ENCODE results near the gene KCNMB2. TPM values are rescaled to one million over a fixed set of nuclear protein-coding genes. Genes with fewer than 3 reads are reported as not detected.
"Not testable (repeated sequence)": the region's sequence is repeated elsewhere in the genome, so short reads cannot be mapped to it uniquely, and the experiment has no call there.

KCNMB2 gene
- total RNA-seq, 1 donor, result 1.1 TPM

GRCh38 chr3:178743297-178743696 is 207.1 kb downstream of the KCNMB2 start:
- H3K27me3 ChIP-seq (ENCODE audit: insufficient read depth, low read length), result no peaks in the 10 kb centered on the region
- no peak overlapping the region for H3K4me2 ChIP-seq (ENCODE audit: insufficient read depth, low read length)
- H3K4me1 ChIP-seq (ENCODE audit: insufficient read depth, low read length), result no peaks in the 10 kb centered on the region
- no peak for DNase-seq (ENCODE audit: insufficient read length, low spot score, missing footprints)
- no peak overlapping the region for H2AFZ ChIP-seq (ENCODE audit: low read length)
- no peaks in the 10 kb centered on the region for H4K20me1 ChIP-seq (ENCODE audit: insufficient read depth, low read length)
- H3K4me3 ChIP-seq (ENCODE audit: insufficient read depth, low read length), result no peak overlapping the region
- H3K36me3 ChIP-seq (ENCODE audit: insufficient read depth, low read length), result no peaks in the 10 kb centered on the region
- no peak for TF ChIP-seq CTCF (IDR thresholded peaks at IDR 0.05; ENCODE audit: extremely low read depth, low read depth, low read length)
- H3K79me2 ChIP-seq (ENCODE audit: insufficient read depth, low read length), result no peaks in the 10 kb centered on the region
- H3K27ac ChIP-seq (ENCODE audit: low read depth, low read length), result no peak overlapping the region
- H3K9me3 ChIP-seq (ENCODE audit: low read depth, low read length), result no peaks in the 10 kb centered on the region

- not testable (repeated sequence) for H3K4me1 ChIP-seq (ENCODE audit: insufficient read depth, low read length); H3K79me2 ChIP-seq (ENCODE audit: insufficient read depth, low read length); H3K9me3 ChIP-seq (ENCODE audit: low read depth, low read length); H4K20me1 ChIP-seq (ENCODE audit: insufficient read depth, low read length); DNase-seq (ENCODE audit: insufficient read length, low spot score, missing footprints); H3K27ac ChIP-seq (ENCODE audit: low read depth, low read length); H3K4me3 ChIP-seq (ENCODE audit: insufficient read depth, low read length); H3K36me3 ChIP-seq (ENCODE audit: insufficient read depth, low read length); H2AFZ ChIP-seq (ENCODE audit: low read length); H3K4me2 ChIP-seq (ENCODE audit: insufficient read depth, low read length); H3K27me3 ChIP-seq (ENCODE audit: insufficient read depth, low read length)
Observed at GRCh38 chr3:178745861-178746655, 209.8 kb downstream of the KCNMB2 start.

- no peaks in the 10 kb centered on the region for H3K4me1 ChIP-seq (ENCODE audit: insufficient read depth, low read length)
- DNase-seq (ENCODE audit: insufficient read length, low spot score, missing footprints), result no peak
Observed at GRCh38 chr3:178748874-178749273, 212.6 kb downstream of the KCNMB2 start.

GRCh38 chr3:178749471-178749870 is 213.2 kb downstream of the KCNMB2 start:
- Histone ChIP-seq H3K27me3 (ENCODE audit: insufficient read depth, low read length) (no peaks in the 10 kb centered on the region), H3K4me2 (ENCODE audit: insufficient read depth, low read length) (no peak overlapping the region), H3K27ac (ENCODE audit: low read depth, low read length) (no peak overlapping the region), H2AFZ (ENCODE audit: low read length) (no peak overlapping the region), H3K79me2 (ENCODE audit: insufficient read depth, low read length) (no peaks in the 10 kb centered on the region), H3K36me3 (ENCODE audit: insufficient read depth, low read length) (no peaks in the 10 kb centered on the region), H3K4me1 (ENCODE audit: insufficient read depth, low read length) (no peaks in the 10 kb centered on the region), H4K20me1 (ENCODE audit: insufficient read depth, low read length) (no peaks in the 10 kb centered on the region), H3K4me3 (ENCODE audit: insufficient read depth, low read length) (no peak overlapping the region), H3K9me3 (ENCODE audit: low read depth, low read length) (no peaks in the 10 kb centered on the region)
- no peak for DNase-seq (ENCODE audit: insufficient read length, low spot score, missing footprints)
- no peak for TF ChIP-seq CTCF (IDR thresholded peaks at IDR 0.05; ENCODE audit: extremely low read depth, low read depth, low read length)

More at GRCh38 chr3:178748874-178749273, 212.6 kb downstream of the KCNMB2 start:
- Histone ChIP-seq H3K27me3 (ENCODE audit: insufficient read depth, low read length) (no peaks in the 10 kb centered on the region), H4K20me1 (ENCODE audit: insufficient read depth, low read length) (no peaks in the 10 kb centered on the region), H3K4me3 (ENCODE audit: insufficient read depth, low read length) (no peak overlapping the region), H3K27ac (ENCODE audit: low read depth, low read length) (no peak overlapping the region), H2AFZ (ENCODE audit: low read length) (no peak overlapping the region), H3K79me2 (ENCODE audit: insufficient read depth, low read length) (no peaks in the 10 kb centered on the region), H3K9me3 (ENCODE audit: low read depth, low read length) (no peaks in the 10 kb centered on the region), H3K4me2 (ENCODE audit: insufficient read depth, low read length) (no peak overlapping the region), H3K36me3 (ENCODE audit: insufficient read depth, low read length) (no peaks in the 10 kb centered on the region)
- TF ChIP-seq CTCF (IDR thresholded peaks at IDR 0.05; ENCODE audit: extremely low read depth, low read depth, low read length), result no peak
